Activated CD8-positive, alpha-beta memory T cell treated with anti-CD3 and anti-CD28 coated beads for 1 hour (primary cell): ENCODE measurements around the gene CYTH3.
"Not testable (repeated sequence)": the region's sequence is repeated elsewhere in the genome, so short reads cannot be mapped to it uniquely, and the experiment has no call there.

Experiments used
- DNase-seq, 2 donors: peaks; one replicate each; pipeline ENCODE4 v3.0.0-alpha.2; 2020; ENCODE audit warnings: low read depth in 1 of 2; ENCODE audit errors: extremely low read depth in 1 of 2

CYTH3 gene

GRCh38 chr7:6272481-6273323 is at the start of gene CYTH3:
Gene CYTH3 (minus strand): TSS chr7:6272624. CDS start chr7:6272507, 117 bp downstream.
- peak in 1 of 2 donors; percentile 65 for DNase-seq

- DNase-seq: no peak
Measured at GRCh38 chr7:6320791-6321190, 48.4 kb upstream of the CYTH3 start.

- no peak for DNase-seq
Measured at GRCh38 chr7:6317797-6318438, 45.5 kb upstream of the CYTH3 start.

GRCh38 chr7:6316226-6316625 is 43.8 kb upstream of the CYTH3 start:
- DNase-seq: no peak

GRCh38 chr7:6315746-6316145 is 43.3 kb upstream of the CYTH3 start:
- no peak for DNase-seq

- no peak for DNase-seq
Measured at GRCh38 chr7:6310271-6310993, 38.0 kb upstream of the CYTH3 start.

- no peak for DNase-seq
Measured at GRCh38 chr7:6307762-6308161, 35.3 kb upstream of the CYTH3 start.

- no peak for DNase-seq
Measured at GRCh38 chr7:6306471-6306870, 34.0 kb upstream of the CYTH3 start.

- DNase-seq: no peak
Measured at GRCh38 chr7:6305330-6305729, 32.9 kb upstream of the CYTH3 start.

GRCh38 chr7:6301446-6301845 is 29.0 kb upstream of the CYTH3 start:
- not testable (repeated sequence) for DNase-seq

- DNase-seq: no peak
Measured at GRCh38 chr7:6299774-6300173, 27.4 kb upstream of the CYTH3 start.

GRCh38 chr7:6294839-6295238 is 22.4 kb upstream of the CYTH3 start:
- DNase-seq: no peak

GRCh38 chr7:6293202-6293601 is 20.8 kb upstream of the CYTH3 start:
- DNase-seq: no peak

- DNase-seq: not testable (repeated sequence)
Measured at GRCh38 chr7:6291941-6292340, 19.5 kb upstream of the CYTH3 start.

- DNase-seq: no peak
Measured at GRCh38 chr7:6291531-6291930, 19.1 kb upstream of the CYTH3 start.

- DNase-seq: no peak
Measured at GRCh38 chr7:6290319-6290741, 17.9 kb upstream of the CYTH3 start.

GRCh38 chr7:6288270-6288860 is 15.9 kb upstream of the CYTH3 start:
- no peak for DNase-seq

- no peak for DNase-seq
Measured at GRCh38 chr7:6286486-6286885, 14.1 kb upstream of the CYTH3 start.

GRCh38 chr7:6284461-6285360 is 12.3 kb upstream of the CYTH3 start:
- no peak for DNase-seq

- no peak for DNase-seq
Measured at GRCh38 chr7:6284055-6284400, 11.6 kb upstream of the CYTH3 start.
